Stimulated activated CD4-positive, alpha-beta T cell treated with anti-CD3 and anti-CD28 coated beads, TNF-alpha, amount 100 ng/mL, for 4 hours (primary cell): ENCODE measurements around the gene SYNE2.
"Not testable (repeated sequence)": the region's sequence is repeated elsewhere in the genome, so short reads cannot be mapped to it uniquely, and the experiment has no call there.

Source experiments
- DNase-seq, 3 experiments: peaks; one replicate each; pipeline ENCODE4 v3.0.0-alpha.2; 2020; ENCODE audit warnings: low read depth in 3 of 3

The SYNE2 gene

DNA sequence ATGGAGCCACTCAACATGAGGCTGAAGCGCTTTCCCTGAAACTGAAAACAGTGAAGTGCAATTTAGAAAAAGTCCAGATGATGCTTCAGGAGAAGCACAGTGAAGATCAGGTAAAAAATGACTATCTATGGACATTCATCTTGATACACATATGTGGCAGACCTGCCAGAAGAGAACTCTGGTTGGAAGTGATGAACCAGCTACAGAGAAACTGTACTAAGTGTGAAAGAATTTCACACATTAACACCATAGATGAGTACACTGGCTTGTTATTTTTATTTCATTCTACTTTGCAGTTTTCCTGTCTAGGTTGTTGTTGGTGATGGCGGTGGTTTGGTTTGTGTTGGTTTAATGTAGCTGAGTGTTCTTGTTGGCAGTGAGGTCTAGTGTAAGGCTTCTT lies 266.7 kb downstream of the SYNE2 start:
- DNase-seq, result no peak

GRCh38 chr14:64119980-64120379 lies 267.2 kb downstream of the SYNE2 start:
- no peak for DNase-seq

DNA sequence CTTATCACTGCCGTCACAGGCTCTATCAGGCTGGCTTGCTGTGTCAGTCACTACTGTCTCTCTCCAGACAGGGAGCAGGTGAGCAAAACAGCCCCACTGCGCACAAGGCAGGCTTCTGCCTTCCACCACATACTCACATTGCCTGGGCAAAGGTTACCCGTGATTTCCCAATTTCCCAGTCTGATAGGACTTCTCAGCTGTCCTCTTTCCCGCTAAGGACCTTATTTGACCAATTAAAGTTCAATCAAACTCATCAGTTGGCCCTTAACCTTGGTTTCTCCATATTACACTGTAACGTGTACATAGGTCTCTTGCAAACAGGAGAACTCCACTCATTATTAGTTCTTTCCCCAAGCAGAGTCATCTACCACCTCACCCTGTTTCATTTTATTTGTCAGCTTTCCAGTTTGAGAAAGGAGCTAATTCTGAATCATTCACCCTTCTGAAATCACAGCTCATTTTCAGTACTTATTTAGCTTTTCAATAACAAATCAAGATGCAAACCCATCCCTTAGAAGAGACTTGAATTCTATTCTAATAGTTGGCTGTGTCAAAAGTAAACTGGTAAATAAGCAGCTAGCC lies 270.5 kb downstream of the SYNE2 start:
- DNase-seq, result no peak

DNA sequence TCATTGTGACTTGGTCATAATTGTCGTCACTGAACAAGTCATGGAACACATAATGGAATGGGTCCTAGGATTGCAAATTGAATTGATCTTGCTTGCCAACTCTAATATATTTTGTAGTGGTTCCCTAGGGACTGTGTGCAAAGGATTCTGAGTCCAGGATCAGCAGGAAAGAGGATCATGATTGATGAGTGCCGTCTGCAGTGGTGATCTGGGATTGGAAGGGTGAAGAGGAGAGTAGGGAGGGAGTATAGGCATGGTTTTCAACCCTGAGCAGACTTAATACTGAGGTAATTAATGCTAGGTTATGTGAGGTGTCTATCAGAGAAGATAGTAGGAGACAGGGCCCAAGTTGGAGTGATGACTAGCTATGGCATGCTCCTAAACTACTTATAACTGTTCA lies 272.5 kb downstream of the SYNE2 start:
- no peak for DNase-seq

DNA sequence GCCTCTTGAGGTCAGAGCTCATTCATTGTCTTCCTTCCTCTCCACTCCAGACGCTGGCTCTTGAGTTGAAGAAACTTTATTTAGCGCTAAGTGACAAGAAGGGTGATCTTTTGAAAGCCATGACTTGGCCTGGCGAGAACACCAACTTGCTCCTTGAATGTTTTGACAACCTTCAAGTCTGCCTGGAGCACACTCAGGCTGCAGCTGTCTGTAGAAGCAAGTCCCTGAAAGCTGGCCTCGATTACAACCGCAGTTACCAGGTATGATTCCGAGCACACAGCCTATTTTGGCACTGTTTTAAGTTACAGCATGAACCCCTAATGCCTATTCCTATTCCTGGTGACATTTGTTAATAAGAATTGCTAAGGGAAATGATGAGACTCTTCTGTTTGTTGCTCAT lies 273.7 kb downstream of the SYNE2 start:
- DNase-seq, result no peak

- no peak for DNase-seq
These were observed 285.0 kb downstream of the SYNE2 start for GRCh38 chr14:64137657-64138290.

GRCh38 chr14:64147126-64147790 lies 294.5 kb downstream of the SYNE2 start:
- DNase-seq, result no peak

DNA sequence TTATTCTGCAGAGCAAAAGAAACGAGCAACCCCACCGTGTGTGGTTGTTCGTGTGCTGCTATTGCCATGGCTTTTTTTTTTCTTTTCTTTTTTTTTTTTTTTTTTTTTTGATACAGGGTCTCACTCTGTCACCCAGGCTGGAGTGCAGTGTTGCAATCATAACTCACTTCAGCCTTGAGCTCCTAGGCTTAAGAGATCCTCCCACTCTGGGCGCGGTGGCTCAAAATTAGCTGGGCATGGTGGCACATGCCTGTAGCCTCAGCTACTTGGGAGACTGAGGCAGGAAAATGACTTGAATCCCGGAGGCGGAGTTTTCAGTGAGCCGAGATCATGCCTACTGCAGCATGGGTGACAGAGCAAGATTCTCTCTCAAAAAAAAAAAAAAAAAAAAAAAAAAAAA lies 297.1 kb downstream of the SYNE2 start:
- DNase-seq, result no peak

GRCh38 chr14:64158608-64159007 lies 305.8 kb downstream of the SYNE2 start:
- no peak for DNase-seq

- DNase-seq, result no peak
These were observed 306.8 kb downstream of the SYNE2 start for GRCh38 chr14:64159588-64159987.

- no peak for DNase-seq
These were observed 317.4 kb downstream of the SYNE2 start for GRCh38 chr14:64170181-64170580.

DNA sequence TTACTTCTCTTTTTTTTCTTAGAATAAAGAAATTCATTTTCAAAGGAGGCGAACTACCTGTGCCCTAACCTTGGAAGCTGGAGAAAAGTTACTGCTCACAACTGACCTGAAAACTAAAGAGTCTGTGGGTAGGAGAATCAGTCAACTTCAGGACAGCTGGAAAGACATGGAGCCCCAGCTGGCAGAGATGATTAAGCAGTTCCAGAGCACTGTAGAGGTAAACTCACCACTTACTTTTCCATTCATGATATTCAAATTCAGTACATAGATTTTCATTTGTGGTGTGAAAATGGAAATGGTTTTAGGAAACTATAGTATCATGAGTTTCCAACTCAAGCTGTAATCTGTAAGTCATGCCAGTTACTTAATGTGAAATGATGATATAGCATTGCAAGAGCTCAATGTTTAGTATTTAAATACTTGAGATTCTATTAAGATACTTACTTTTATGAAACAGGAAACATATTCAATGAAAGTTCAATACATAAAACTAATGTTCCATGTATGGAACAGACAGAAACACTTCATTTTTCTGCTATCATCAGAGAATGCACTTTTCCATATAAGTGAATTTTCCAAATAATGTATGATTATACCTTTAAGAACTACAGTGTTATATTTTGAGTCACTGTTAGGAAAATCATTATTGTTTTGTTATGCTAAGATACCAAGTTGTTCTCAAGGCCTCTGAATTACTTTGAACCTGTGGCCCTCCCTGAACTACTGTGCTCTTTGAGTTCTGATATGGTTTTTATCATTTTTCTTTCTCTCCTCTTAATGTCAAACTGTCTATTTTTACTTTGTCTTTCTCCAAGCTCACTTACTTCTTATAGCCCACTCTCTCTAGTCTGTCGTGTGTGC lies 322.3 kb downstream of the SYNE2 start:
- DNase-seq, result no peak

DNA sequence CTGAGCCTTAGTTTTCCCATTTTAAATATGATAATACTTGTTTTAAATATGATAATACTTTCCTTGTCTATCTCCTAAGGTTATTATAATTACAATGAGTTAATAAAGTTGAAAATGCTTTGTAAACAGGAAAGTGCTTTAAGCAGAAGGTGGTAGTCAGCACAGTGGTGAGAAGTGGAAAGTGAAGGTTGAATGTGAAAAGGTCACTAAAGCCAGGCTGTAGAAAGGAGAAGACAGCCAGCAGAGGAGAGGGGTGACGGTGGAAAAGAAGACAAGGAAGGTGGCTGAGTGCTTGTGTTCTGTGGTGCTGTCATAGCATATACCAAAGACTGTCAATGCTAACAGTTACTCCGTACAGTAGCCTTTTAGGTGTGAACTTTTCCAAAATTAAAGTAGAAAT lies 323.5 kb downstream of the SYNE2 start:
- no peak for DNase-seq

DNA sequence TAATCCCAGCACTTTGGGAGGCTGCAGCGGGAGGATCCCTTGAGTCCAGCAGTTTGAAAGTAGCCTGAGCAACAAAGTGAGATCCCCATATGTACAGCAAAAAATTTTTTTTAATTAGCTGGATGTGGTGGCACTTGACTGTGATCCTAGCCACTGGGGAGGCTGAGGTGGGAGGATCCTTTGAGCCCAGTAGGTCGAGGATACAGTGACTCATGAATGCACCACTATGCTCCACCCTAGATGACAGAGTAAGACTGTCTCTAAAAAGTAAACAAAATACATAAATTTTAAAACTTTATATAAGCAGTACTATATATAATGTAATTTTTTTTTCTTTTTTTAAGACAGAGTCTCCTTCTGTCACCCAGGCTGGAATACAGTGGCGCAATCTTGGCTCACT lies 326.0 kb downstream of the SYNE2 start:
- DNase-seq, result no peak

GRCh38 chr14:64182908-64183307 lies 330.1 kb downstream of the SYNE2 start:
- DNase-seq, result not testable (repeated sequence)

GRCh38 chr14:64184103-64184729 lies 331.4 kb downstream of the SYNE2 start:
- no peak for DNase-seq

- DNase-seq, result no peak
These were observed 332.4 kb downstream of the SYNE2 start for GRCh38 chr14:64185184-64185583.

DNA sequence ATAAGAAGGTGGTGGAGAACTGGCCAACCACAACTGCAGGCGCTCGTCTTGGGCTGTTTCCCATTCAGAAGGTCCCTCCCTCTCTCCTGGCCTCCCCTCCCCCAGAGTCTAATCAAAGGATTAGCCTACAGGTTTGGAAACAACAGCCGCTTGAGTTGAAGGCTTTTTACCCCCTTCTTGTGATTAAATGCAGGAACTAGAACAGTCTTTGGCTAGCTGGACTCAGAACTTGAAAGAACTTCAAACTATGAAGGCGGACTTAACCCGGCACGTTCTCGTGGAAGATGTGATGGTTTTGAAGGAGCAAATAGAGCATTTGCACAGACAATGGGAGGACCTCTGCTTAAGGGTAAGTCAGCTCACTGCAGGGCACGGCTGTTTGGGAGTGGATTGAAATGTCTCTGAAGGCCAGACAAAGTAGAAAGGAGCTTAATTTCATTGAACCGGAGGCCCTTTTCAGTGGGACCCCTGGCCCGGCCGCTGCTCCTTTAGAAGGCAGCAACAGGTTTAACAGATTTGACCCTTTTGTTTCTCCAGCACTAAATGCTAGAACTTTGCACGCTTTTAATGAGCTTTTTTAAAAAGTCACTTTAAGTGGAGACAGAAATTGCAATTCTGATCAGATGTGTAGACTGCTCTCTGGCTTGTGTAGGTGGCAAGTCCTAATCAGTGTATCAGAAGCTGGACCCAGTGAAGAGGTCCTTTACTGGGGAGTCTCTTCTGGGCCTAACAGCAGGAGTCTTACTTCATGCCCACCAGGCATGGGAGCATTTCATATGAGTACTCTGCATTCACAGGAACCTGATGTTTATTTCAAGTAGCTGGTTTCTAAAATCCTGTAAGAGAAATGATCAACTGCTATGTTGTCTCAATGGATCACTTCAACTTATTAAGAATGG lies 333.7 kb downstream of the SYNE2 start:
- no peak for DNase-seq

GRCh38 chr14:64187331-64187730 lies 334.5 kb downstream of the SYNE2 start:
- DNase-seq, result no peak

- no peak for DNase-seq
These were observed 338.2 kb downstream of the SYNE2 start for GRCh38 chr14:64190974-64191502.

GRCh38 chr14:64191756-64192155 lies 339.0 kb downstream of the SYNE2 start:
- no peak for DNase-seq
